ENCODE measurements around the gene FCN1.

The FCN1 gene

GRCh38 chr9:134951461-134951860, 33.7 kb upstream of the FCN1 start:
- no peak for DNase-seq
- H3K4me1 ChIP-seq (ENCODE audit: low read length): no peaks in the 10 kb centered on the region
- no peak overlapping the region for H3K4me3 ChIP-seq (ENCODE audit: low read length)
- H2AFZ ChIP-seq (ENCODE audit: low read length): no peak overlapping the region
- H3K9me2 ChIP-seq (replicated peaks; ENCODE audit: insufficient read depth, low read length): no peaks in the 10 kb centered on the region
- no peaks in the 10 kb centered on the region for H3F3A ChIP-seq (ENCODE audit: insufficient read depth, low read length)
- H3K27ac ChIP-seq (ENCODE audit: low read length): no peak overlapping the region
- H4K20me1 ChIP-seq (ENCODE audit: insufficient read depth, low read length): no peaks in the 10 kb centered on the region
- no peaks in the 10 kb centered on the region for H3K79me2 ChIP-seq (ENCODE audit: low read length)
- no peak overlapping the region for H3K9ac ChIP-seq (ENCODE audit: low read length)
- H3K36me3 ChIP-seq (replicated peaks; ENCODE audit: insufficient read depth, low read length): no peaks in the 10 kb centered on the region
- H3K27me3 ChIP-seq (replicated peaks; ENCODE audit: insufficient read depth, low read length): peaks cover 90% of the 10 kb centered on the region
- H3K9me3 ChIP-seq (replicated peaks; ENCODE audit: insufficient read depth, low read length): no peaks in the 10 kb centered on the region
- TF ChIP-seq CTCF (IDR thresholded peaks at IDR 0.05; ENCODE audit: low read length) (no peak), EZH2phosphoT487 (IDR thresholded peaks at IDR 0.05; ENCODE audit: low read length) (no peak), EZH2 (optimal IDR thresholded peaks at IDR 0.05; ENCODE audit: low read depth, low read length) (no peak)
- H3K4me2 ChIP-seq (ENCODE audit: low read depth, low read length): no peak overlapping the region

- no peak for TF ChIP-seq EZH2 (optimal IDR thresholded peaks at IDR 0.05; ENCODE audit: low read depth, low read length)
- no peak for TF ChIP-seq EZH2phosphoT487 (IDR thresholded peaks at IDR 0.05; ENCODE audit: low read length)
- TF ChIP-seq CTCF (IDR thresholded peaks at IDR 0.05; ENCODE audit: low read length): no peak
- no peak overlapping the region for H2AFZ ChIP-seq (ENCODE audit: low read length)
- no peak overlapping the region for H3K4me2 ChIP-seq (ENCODE audit: low read depth, low read length)
- no peaks in the 10 kb centered on the region for H3K9me3 ChIP-seq (replicated peaks; ENCODE audit: insufficient read depth, low read length)
- DNase-seq: no peak
- H4K20me1 ChIP-seq (ENCODE audit: insufficient read depth, low read length): no peaks in the 10 kb centered on the region
- H3K9ac ChIP-seq (ENCODE audit: low read length): no peak overlapping the region
- peaks cover 92% of the 10 kb centered on the region for H3K27me3 ChIP-seq (replicated peaks; ENCODE audit: insufficient read depth, low read length)
- H3K4me1 ChIP-seq (ENCODE audit: low read length): no peaks in the 10 kb centered on the region
- H3K36me3 ChIP-seq (replicated peaks; ENCODE audit: insufficient read depth, low read length): no peaks in the 10 kb centered on the region
- H3K79me2 ChIP-seq (ENCODE audit: low read length): no peaks in the 10 kb centered on the region
- no peaks in the 10 kb centered on the region for H3F3A ChIP-seq (ENCODE audit: insufficient read depth, low read length)
- no peak overlapping the region for H3K4me3 ChIP-seq (ENCODE audit: low read length)
- H3K27ac ChIP-seq (ENCODE audit: low read length): no peak overlapping the region
- H3K9me2 ChIP-seq (replicated peaks; ENCODE audit: insufficient read depth, low read length): no peaks in the 10 kb centered on the region
Observed at GRCh38 chr9:134950386-134951210, 32.9 kb upstream of the FCN1 start.

- Histone ChIP-seq H3K27ac (ENCODE audit: low read length) (no peak overlapping the region), H3K4me1 (ENCODE audit: low read length) (no peaks in the 10 kb centered on the region), H3K4me3 (ENCODE audit: low read length) (no peak overlapping the region), H3K9me3 (replicated peaks; ENCODE audit: insufficient read depth, low read length) (no peaks in the 10 kb centered on the region), H4K20me1 (ENCODE audit: insufficient read depth, low read length) (no peaks in the 10 kb centered on the region), H3K79me2 (ENCODE audit: low read length) (no peaks in the 10 kb centered on the region), H3K4me2 (ENCODE audit: low read depth, low read length) (no peak overlapping the region), H2AFZ (ENCODE audit: low read length) (no peak overlapping the region), H3F3A (ENCODE audit: insufficient read depth, low read length) (no peaks in the 10 kb centered on the region), H3K27me3 (replicated peaks; ENCODE audit: insufficient read depth, low read length) (peaks cover 92% of the 10 kb centered on the region), H3K36me3 (replicated peaks; ENCODE audit: insufficient read depth, low read length) (no peaks in the 10 kb centered on the region), H3K9ac (ENCODE audit: low read length) (no peak overlapping the region), H3K9me2 (replicated peaks; ENCODE audit: insufficient read depth, low read length) (no peaks in the 10 kb centered on the region)
- TF ChIP-seq CTCF (IDR thresholded peaks at IDR 0.05; ENCODE audit: low read length) (no peak), EZH2phosphoT487 (IDR thresholded peaks at IDR 0.05; ENCODE audit: low read length) (no peak), EZH2 (optimal IDR thresholded peaks at IDR 0.05; ENCODE audit: low read depth, low read length) (no peak)
- DNase-seq: no peak
Observed at GRCh38 chr9:134949681-134950385, 32.1 kb upstream of the FCN1 start.
